OCI-LY3 (cell line): ENCODE measurements around the gene LHX4.

ENCODE experiments used
- EZH2phosphoT487 ChIP-seq: fragments of 200-600 bp; shearing (Covaris generic); IDR thresholded peaks from 2 replicates; pipeline ENCODE4 v1.6.1; 2018; ENCODE audit warnings: antibody characterized with exemption, mixed run types, low read depth
- TF ChIP-seq, protein P1 (sequence below): fragments of 200-600, 300-600 bp; sonication (generic); IDR thresholded peaks from 2 replicates; pipeline ENCODE4 v1.5.1; 2014; ENCODE audit warnings: antibody characterized with exemption, low read length, low read depth

DNA sequence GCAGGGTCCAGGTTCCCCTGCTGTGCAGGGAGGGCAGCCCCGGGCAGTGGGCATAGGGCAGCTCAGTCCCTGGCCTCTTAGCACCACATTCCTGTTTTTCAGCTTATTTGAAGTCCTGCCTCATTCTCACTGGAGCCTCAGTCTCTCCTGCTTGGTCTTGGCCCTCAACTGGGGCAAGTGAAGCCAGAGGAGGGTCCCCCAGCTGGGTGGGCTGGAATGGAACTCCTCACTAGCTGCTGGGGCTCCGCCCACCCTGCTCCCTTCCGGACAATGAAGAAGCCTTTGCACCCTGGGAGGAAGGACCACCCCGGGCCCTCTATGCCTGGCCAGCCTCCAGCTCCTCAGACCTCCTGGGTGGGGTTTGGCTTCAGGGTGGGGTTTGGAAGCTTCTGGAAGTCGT, 32.8 kb upstream of the LHX4 start:
- TF ChIP-seq, protein P1, sequence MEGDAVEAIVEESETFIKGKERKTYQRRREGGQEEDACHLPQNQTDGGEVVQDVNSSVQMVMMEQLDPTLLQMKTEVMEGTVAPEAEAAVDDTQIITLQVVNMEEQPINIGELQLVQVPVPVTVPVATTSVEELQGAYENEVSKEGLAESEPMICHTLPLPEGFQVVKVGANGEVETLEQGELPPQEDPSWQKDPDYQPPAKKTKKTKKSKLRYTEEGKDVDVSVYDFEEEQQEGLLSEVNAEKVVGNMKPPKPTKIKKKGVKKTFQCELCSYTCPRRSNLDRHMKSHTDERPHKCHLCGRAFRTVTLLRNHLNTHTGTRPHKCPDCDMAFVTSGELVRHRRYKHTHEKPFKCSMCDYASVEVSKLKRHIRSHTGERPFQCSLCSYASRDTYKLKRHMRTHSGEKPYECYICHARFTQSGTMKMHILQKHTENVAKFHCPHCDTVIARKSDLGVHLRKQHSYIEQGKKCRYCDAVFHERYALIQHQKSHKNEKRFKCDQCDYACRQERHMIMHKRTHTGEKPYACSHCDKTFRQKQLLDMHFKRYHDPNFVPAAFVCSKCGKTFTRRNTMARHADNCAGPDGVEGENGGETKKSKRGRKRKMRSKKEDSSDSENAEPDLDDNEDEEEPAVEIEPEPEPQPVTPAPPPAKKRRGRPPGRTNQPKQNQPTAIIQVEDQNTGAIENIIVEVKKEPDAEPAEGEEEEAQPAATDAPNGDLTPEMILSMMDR, result no peak
- no peak for TF ChIP-seq EZH2phosphoT487
